AG09309 (cell line): ENCODE results near the gene FSD1.

ENCODE experiments used
- DNase-seq: peaks from one replicate; pipeline ENCODE4 v3.0.0-alpha.2; 2010; ENCODE audit warnings: low read depth
- H3K4me3 ChIP-seq: 2 replicates; pipeline ENCODE4 v1.5.1; 2011; ENCODE audit warnings: mild to moderate bottlenecking, low read depth, low read length, moderate library complexity; ENCODE audit not compliant: control insufficient read depth
- TF ChIP-seq, protein P1 (sequence below): IDR thresholded peaks from 2 replicates; pipeline ENCODE4 v1.5.1; 2011; ENCODE audit warnings: mild to moderate bottlenecking, low read depth, low read length, inconsistent platforms; ENCODE audit not compliant: insufficient read depth, control insufficient read depth; ENCODE audit errors: missing control alignments

FSD1 gene

GRCh38 chr19:4372165-4373012 is 68.0 kb downstream of the FSD1 start:
- no peak for DNase-seq
- H3K4me3 ChIP-seq: no peak overlapping the region
- TF ChIP-seq, protein P1, sequence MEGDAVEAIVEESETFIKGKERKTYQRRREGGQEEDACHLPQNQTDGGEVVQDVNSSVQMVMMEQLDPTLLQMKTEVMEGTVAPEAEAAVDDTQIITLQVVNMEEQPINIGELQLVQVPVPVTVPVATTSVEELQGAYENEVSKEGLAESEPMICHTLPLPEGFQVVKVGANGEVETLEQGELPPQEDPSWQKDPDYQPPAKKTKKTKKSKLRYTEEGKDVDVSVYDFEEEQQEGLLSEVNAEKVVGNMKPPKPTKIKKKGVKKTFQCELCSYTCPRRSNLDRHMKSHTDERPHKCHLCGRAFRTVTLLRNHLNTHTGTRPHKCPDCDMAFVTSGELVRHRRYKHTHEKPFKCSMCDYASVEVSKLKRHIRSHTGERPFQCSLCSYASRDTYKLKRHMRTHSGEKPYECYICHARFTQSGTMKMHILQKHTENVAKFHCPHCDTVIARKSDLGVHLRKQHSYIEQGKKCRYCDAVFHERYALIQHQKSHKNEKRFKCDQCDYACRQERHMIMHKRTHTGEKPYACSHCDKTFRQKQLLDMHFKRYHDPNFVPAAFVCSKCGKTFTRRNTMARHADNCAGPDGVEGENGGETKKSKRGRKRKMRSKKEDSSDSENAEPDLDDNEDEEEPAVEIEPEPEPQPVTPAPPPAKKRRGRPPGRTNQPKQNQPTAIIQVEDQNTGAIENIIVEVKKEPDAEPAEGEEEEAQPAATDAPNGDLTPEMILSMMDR: no peak

GRCh38 chr19:4373013-4373367 is 68.6 kb downstream of the FSD1 start:
- DNase-seq: no peak
- H3K4me3 ChIP-seq: no peak overlapping the region
- TF ChIP-seq, protein P1: no peak
